HG02588 (cell line): ENCODE measurements around the gene DMXL2.
"Not testable (repeated sequence)": the region's sequence is repeated elsewhere in the genome, so short reads cannot be mapped to it uniquely, and the experiment has no call there.

Experiments used
- ATAC-seq: cut with Tn5 transposase; IDR thresholded peaks from one replicate; pipeline ENCODE4 v1.9.1; 2021; ENCODE audit warnings: mild to moderate bottlenecking, moderate library complexity; ENCODE audit not compliant: unreplicated experiment

DMXL2 gene

GRCh38 chr15:51423040-51423439, 199.5 kb downstream of the DMXL2 start:
- ATAC-seq: not testable (repeated sequence)

GRCh38 chr15:51416129-51416528, 206.4 kb downstream of the DMXL2 start:
- ATAC-seq: no peak

GRCh38 chr15:51414256-51414860, 208.2 kb downstream of the DMXL2 start:
- no peak for ATAC-seq

GRCh38 chr15:51405693-51406523, 216.7 kb downstream of the DMXL2 start:
- no peak for ATAC-seq

GRCh38 chr15:51403946-51404695, 218.4 kb downstream of the DMXL2 start:
- ATAC-seq: no peak

GRCh38 chr15:51403072-51403878, 219.3 kb downstream of the DMXL2 start:
- ATAC-seq: no peak

- no peak for ATAC-seq
Measured at GRCh38 chr15:51401872-51402517, 220.6 kb downstream of the DMXL2 start.

- ATAC-seq: no peak
Measured at GRCh38 chr15:51401051-51401780, 221.4 kb downstream of the DMXL2 start.

- no peak for ATAC-seq
Measured at GRCh38 chr15:51398626-51399025, 223.9 kb downstream of the DMXL2 start.
